DND-41 (cell line): ENCODE data around the gene ERI2.

ENCODE experiments used
- ATAC-seq: fragments of 200-7000 bp; cut with Tn5 transposase; 3 replicates; pipeline ENCODE4 v1.9.1; 2021; ENCODE audit warnings: low read depth; ENCODE audit not compliant: insufficient read depth
- DNase-seq: peaks from one replicate; pipeline ENCODE4 v3.0.0-alpha.2; 2020
- H2AFZ ChIP-seq: 2 replicates; pipeline ENCODE4 v1.6.0; 2012; ENCODE audit warnings: low read depth, low read length
- H3K27ac ChIP-seq: 2 replicates; pipeline ENCODE4 v1.5.1; 2012; ENCODE audit warnings: low read length, inconsistent platforms
- H3K27me3 ChIP-seq: fragments of 200-600 bp; sonication (generic); 2 replicates; pipeline ENCODE4 v1.6.0; 2012; ENCODE audit warnings: low read length, mild to moderate bottlenecking, inconsistent platforms; ENCODE audit not compliant: insufficient read depth, poor library complexity
- H3K36me3 ChIP-seq: 2 replicates; pipeline ENCODE4 v1.5.1; 2012; ENCODE audit warnings: low read length, inconsistent platforms; ENCODE audit not compliant: insufficient read depth
- H3K4me1 ChIP-seq: 2 replicates; pipeline ENCODE4 v1.5.1; 2012; ENCODE audit warnings: mild to moderate bottlenecking, low read length; ENCODE audit not compliant: insufficient read depth
- H3K4me2 ChIP-seq: 2 replicates; pipeline ENCODE4 v1.6.0; 2012; ENCODE audit warnings: mild to moderate bottlenecking, moderate library complexity, low read length, inconsistent platforms; ENCODE audit not compliant: insufficient read depth
- H3K4me3 ChIP-seq, 2 experiments: fragments of 200-600 bp in 1 of 2; shearing (Covaris generic) in 1 of 2; 2 replicates each; pipeline ENCODE4 v1.5.1; 2012 to 2016; ENCODE audit warnings: inconsistent platforms in 2 of 2, low read length in 2 of 2, mild to moderate bottlenecking in 2 of 2, low read depth in 1 of 2, moderate library complexity in 1 of 2
- H3K79me2 ChIP-seq: 2 replicates; pipeline ENCODE4 v1.6.0; 2012; ENCODE audit warnings: low read length, inconsistent platforms; ENCODE audit not compliant: insufficient read depth
- H3K9ac ChIP-seq: 2 replicates; pipeline ENCODE4 v1.6.0; 2012; ENCODE audit warnings: low read depth, mild to moderate bottlenecking, inconsistent platforms, low read length, moderate library complexity
- H3K9me3 ChIP-seq: 2 replicates; pipeline ENCODE4 v1.5.1; 2012; ENCODE audit warnings: low read length, moderate library complexity, mild to moderate bottlenecking, inconsistent platforms; ENCODE audit not compliant: insufficient read depth, severe bottlenecking
- H4K20me1 ChIP-seq: 2 replicates; pipeline ENCODE4 v1.6.0; 2012; ENCODE audit warnings: low read length; ENCODE audit not compliant: insufficient read depth
- CTCF ChIP-seq: IDR thresholded peaks from 2 replicates; pipeline ENCODE4 v1.5.1; 2012; ENCODE audit warnings: borderline replicate concordance, low read length, moderate library complexity, mild to moderate bottlenecking; ENCODE audit not compliant: poor library complexity, severe bottlenecking; ENCODE audit errors: extremely low read depth
- EZH2 ChIP-seq: IDR thresholded peaks from 3 replicates; pipeline ENCODE4 v1.6.1; 2012; ENCODE audit warnings: borderline replicate concordance, low read depth, mild to moderate bottlenecking, moderate library complexity, low read length, inconsistent platforms; ENCODE audit not compliant: severe bottlenecking

Gene ERI2

GRCh38 chr16:20755238-20755637, 51.0 kb downstream of the ERI2 start:
- no peak overlapping the region for H3K4me3 ChIP-seq
- no peak for ATAC-seq
- no peaks in the 10 kb centered on the region for H3K36me3 ChIP-seq
- no peaks in the 10 kb centered on the region for H3K4me1 ChIP-seq
- H3K9ac ChIP-seq: no peak overlapping the region
- no peak overlapping the region for H3K27ac ChIP-seq
- H3K79me2 ChIP-seq: no peaks in the 10 kb centered on the region
- H2AFZ ChIP-seq: no peak overlapping the region
- no peak overlapping the region for H3K4me2 ChIP-seq
- TF ChIP-seq EZH2: no peak
- H4K20me1 ChIP-seq: no peaks in the 10 kb centered on the region
- H3K9me3 ChIP-seq: no peaks in the 10 kb centered on the region
- no peaks in the 10 kb centered on the region for H3K27me3 ChIP-seq
- DNase-seq: no peak

GRCh38 chr16:20753727-20754126, 52.5 kb downstream of the ERI2 start:
- Histone ChIP-seq H3K4me2 (no peak overlapping the region), H3K4me3 (no peak overlapping the region), H3K9me3 (no peaks in the 10 kb centered on the region), H3K4me1 (no peaks in the 10 kb centered on the region), H3K36me3 (no peaks in the 10 kb centered on the region), H4K20me1 (no peaks in the 10 kb centered on the region), H2AFZ (no peak overlapping the region), H3K27ac (no peak overlapping the region), H3K27me3 (no peaks in the 10 kb centered on the region), H3K9ac (no peak overlapping the region), H3K79me2 (no peaks in the 10 kb centered on the region)
- ATAC-seq (no peak), DNase-seq (no peak)
- TF ChIP-seq CTCF: no peak
- TF ChIP-seq EZH2: no peak

GRCh38 chr16:20750558-20750957, 55.7 kb downstream of the ERI2 start:
- Histone ChIP-seq H3K4me2 (no peak overlapping the region), H3K27ac (no peak overlapping the region), H2AFZ (no peak overlapping the region), H3K9me3 (peaks cover 8% of the 10 kb centered on the region), H3K9ac (no peak overlapping the region), H4K20me1 (no peaks in the 10 kb centered on the region), H3K79me2 (no peaks in the 10 kb centered on the region), H3K27me3 (no peaks in the 10 kb centered on the region), H3K4me3 (no peak overlapping the region), H3K4me1 (no peaks in the 10 kb centered on the region), H3K36me3 (no peaks in the 10 kb centered on the region)
- TF ChIP-seq CTCF (no peak), EZH2 (no peak)
- ATAC-seq: no peak
- no peak for DNase-seq

DNA sequence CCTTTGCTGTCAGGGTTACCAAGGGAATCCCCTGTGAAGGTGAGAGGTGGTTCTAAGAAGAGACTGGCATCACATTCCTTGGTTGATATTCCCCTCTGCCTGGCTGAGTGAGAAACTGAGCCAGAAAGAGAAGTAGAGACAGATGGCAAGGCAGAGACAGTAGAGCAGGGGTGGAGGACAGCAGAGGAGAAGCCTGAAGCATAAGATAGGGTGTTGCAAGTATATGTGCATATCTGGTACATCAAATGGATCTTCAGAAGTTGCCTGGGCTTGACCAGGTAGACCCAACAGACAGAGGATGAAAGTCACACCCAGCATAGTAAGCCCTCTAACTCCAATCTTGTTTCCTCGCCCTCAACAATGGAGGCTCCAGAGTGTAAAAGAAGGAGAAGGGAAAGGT, 56.8 kb downstream of the ERI2 start:
- no peak overlapping the region for H3K9ac ChIP-seq
- H4K20me1 ChIP-seq: no peaks in the 10 kb centered on the region
- no peak overlapping the region for H3K27ac ChIP-seq
- ATAC-seq: no peak
- no peak for DNase-seq
- H3K27me3 ChIP-seq: no peaks in the 10 kb centered on the region
- H3K4me2 ChIP-seq: no peak overlapping the region
- H3K9me3 ChIP-seq: peaks cover 8% of the 10 kb centered on the region
- H3K4me1 ChIP-seq: no peaks in the 10 kb centered on the region
- no peaks in the 10 kb centered on the region for H3K79me2 ChIP-seq
- no peak overlapping the region for H3K4me3 ChIP-seq
- TF ChIP-seq CTCF (no peak), EZH2 (no peak)
- H3K36me3 ChIP-seq: no peaks in the 10 kb centered on the region
- no peak overlapping the region for H2AFZ ChIP-seq
